GM20000 (cell line): ENCODE data around the gene KLHL35.

Source experiments
- DNase-seq: peaks from one replicate; pipeline ENCODE4 v3.0.0; 2012; ENCODE audit warnings: low spot score
- CTCF ChIP-seq: IDR thresholded peaks from 2 replicates; pipeline ENCODE4 v1.5.1; 2012; ENCODE audit warnings: mild to moderate bottlenecking, control low read depth; ENCODE audit errors: extremely low read depth, missing control alignments

The KLHL35 gene

GRCh38 chr11:75389925-75390324 is 43.1 kb downstream of the KLHL35 start:
- no peak for TF ChIP-seq CTCF
- DNase-seq: no peak

GRCh38 chr11:75389276-75389605 is 43.8 kb downstream of the KLHL35 start:
- DNase-seq: no peak
- no peak for TF ChIP-seq CTCF

- TF ChIP-seq CTCF: peak; percentile 79
- DNase-seq: peak; percentile 75
Measured at GRCh38 chr11:75388386-75389275, 44.4 kb downstream of the KLHL35 start.

- TF ChIP-seq CTCF: no peak
- no peak for DNase-seq
Measured at GRCh38 chr11:75387736-75388294, 45.2 kb downstream of the KLHL35 start.

GRCh38 chr11:75386942-75387630 is 45.9 kb downstream of the KLHL35 start:
- no peak for TF ChIP-seq CTCF
- DNase-seq: no peak

- DNase-seq: peak; percentile 87
- TF ChIP-seq CTCF: peak; percentile 91
Measured at GRCh38 chr11:75384438-75385080, 48.4 kb downstream of the KLHL35 start.
